GM20000 (cell line): ENCODE measurements around the gene TMEM164.
"Not testable (repeated sequence)": the region's sequence is repeated elsewhere in the genome, so short reads cannot be mapped to it uniquely, and the experiment has no call there.

Experiments
- DNase-seq: peaks from one replicate; pipeline ENCODE4 v3.0.0; 2012; ENCODE audit warnings: low spot score
- TF ChIP-seq, protein P1 (sequence below): IDR thresholded peaks from 2 replicates; pipeline ENCODE4 v1.5.1; 2012; ENCODE audit warnings: mild to moderate bottlenecking, control low read depth; ENCODE audit errors: extremely low read depth, missing control alignments

The TMEM164 gene

DNA sequence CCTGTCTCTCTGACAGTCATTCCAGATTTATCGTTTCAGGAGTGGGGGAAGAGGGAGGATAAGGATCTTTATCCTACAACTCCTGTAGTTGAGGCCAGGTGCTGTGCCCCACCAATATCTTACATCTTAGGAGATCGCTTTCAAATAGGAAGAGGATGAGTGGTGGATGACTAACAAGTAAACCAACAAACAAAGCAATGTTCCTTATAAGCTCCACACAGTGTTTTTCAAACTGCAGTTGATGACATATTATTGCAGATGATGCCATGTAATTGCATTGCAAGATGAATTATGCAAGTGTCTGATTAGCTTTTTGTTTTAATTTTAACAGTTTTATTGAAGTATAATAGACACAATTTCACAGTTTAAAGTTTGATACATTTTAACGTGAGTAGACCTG lies 35.8 kb upstream of the TMEM164 start:
- DNase-seq = no peak
- TF ChIP-seq, protein P1, sequence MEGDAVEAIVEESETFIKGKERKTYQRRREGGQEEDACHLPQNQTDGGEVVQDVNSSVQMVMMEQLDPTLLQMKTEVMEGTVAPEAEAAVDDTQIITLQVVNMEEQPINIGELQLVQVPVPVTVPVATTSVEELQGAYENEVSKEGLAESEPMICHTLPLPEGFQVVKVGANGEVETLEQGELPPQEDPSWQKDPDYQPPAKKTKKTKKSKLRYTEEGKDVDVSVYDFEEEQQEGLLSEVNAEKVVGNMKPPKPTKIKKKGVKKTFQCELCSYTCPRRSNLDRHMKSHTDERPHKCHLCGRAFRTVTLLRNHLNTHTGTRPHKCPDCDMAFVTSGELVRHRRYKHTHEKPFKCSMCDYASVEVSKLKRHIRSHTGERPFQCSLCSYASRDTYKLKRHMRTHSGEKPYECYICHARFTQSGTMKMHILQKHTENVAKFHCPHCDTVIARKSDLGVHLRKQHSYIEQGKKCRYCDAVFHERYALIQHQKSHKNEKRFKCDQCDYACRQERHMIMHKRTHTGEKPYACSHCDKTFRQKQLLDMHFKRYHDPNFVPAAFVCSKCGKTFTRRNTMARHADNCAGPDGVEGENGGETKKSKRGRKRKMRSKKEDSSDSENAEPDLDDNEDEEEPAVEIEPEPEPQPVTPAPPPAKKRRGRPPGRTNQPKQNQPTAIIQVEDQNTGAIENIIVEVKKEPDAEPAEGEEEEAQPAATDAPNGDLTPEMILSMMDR = no peak

DNA sequence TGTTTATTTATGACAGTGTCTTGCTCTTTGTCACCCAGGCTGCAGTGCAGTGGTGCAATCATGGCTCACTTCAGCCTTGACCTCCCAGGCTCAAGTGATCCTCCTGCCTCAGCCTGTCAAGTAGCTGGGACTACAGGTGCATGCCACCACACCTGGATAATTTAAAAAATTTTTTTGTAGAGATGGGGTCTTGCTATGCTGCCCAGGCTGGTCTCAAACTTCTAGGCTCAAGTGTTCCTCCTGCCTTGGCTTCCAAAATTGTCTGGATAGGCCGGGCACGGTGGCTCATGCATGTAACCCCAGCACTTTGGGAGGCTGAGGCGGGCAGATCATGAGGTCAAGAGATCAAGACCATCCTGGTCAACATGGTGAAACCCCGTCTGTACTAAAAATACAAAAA lies 32.1 kb upstream of the TMEM164 start:
- not testable (repeated sequence) for DNase-seq

DNA sequence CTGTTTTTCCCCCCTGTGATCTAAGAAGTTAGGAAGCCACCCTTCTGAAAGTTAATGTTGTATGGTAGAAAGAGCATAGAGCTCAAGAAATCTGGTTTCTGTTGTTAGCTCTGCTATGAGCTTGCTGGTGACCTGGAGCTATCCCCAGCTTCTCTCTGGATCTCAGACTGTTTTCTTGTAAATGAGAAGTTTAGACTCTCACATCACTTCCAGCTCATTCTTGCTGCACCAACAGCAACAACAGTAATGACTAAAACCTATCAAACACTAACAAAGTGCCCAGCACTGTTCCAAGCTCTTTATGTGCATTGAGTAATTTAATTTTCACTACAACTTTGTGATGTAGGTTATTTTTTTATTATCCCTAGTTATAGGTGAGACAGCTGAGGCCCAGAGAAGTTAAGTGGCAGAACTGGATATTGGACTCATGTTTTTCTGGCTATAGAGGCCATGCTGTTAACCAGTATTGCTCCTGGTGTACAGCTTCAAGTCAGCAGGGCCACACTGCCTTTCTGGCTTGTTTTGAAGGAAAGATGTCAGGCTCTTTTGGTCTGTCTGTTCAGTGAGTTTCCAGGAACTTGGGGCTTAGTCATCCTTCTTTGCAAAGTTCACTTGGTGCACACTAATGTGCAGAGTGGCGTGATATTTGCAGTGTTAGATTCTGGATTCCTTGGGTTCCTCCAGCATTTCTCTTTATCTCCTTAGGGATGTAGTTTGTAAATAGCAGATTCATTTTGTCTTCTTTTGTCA lies 27.8 kb upstream of the TMEM164 start:
- TF ChIP-seq, protein P1 = no peak

DNA sequence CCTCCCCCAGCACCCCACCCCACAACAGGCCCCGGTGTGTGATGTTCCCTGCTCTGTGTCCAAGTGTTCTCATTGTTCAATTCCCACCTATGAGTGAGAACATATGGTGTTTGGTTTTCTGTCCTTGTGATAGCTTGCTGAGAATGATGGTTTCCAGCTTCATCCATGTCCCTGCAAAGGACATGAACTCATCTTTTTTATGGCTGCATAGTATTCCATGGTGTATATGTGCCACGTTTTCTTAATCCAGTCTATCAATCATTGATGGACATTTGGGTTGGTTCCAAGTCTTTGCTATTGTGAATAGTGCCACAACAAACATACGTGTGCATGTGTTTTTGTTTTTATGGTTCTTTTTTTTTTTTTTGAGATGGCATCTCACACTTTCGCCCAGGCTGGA lies 17.7 kb upstream of the TMEM164 start:
- DNase-seq = not testable (repeated sequence)

More for the DNA sequence above, 27.8 kb upstream of the TMEM164 start:
- DNase-seq = no peak

DNA sequence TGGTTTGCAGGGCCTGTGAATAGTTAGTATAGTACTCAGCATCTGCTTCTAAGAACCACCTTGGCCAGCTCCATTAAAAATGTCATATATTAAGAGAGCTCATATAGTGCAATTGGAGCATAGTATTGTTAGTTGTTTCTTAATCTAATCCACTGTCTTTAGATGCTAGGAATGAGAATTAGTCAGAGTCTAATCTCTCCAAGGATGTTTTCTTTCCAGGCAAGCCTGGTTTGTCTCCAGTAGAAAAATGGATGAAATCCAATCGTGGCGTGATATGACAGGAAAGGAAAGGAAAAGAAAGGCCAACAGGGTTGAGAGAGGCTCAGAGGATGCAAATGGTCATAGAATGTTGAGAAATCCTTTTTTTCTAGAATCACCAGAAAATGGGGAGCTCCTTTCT lies 15.0 kb upstream of the TMEM164 start:
- TF ChIP-seq, protein P1 = no peak

DNA sequence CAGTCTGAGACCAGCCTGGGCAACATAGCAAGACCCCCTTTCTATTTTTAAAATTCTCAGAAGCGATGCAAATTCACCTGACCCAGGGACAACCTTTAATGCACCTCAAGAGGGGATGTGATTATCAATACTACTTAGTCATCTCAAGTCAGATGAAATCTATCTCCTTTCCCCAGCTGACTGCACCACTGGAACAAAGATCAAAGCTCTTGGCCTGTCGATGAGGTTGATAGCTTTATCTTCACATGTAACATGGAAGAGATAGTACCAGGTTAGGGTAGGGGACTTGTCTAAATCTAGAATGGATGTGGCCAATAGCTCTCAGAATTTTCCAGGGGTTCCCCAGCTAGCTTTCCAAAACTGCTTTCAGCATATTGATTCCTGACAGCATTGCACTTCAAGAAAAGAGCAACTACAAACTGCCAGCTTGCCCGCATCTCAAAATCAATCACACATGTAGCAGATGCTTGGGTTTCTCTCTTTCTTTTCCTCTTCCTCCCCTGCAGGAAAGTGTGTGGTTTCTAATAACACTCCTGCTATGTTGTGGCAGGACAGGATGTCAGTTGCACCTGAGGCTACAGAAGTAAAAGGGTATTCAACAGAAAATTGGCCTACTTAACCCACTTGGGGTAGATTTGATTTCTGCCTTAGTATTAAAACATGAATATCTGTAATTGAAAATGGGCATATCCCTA lies 12.2 kb upstream of the TMEM164 start:
- no peak for DNase-seq
- TF ChIP-seq, protein P1 = no peak

More for the DNA sequence above, 15.0 kb upstream of the TMEM164 start:
- DNase-seq = no peak

DNA sequence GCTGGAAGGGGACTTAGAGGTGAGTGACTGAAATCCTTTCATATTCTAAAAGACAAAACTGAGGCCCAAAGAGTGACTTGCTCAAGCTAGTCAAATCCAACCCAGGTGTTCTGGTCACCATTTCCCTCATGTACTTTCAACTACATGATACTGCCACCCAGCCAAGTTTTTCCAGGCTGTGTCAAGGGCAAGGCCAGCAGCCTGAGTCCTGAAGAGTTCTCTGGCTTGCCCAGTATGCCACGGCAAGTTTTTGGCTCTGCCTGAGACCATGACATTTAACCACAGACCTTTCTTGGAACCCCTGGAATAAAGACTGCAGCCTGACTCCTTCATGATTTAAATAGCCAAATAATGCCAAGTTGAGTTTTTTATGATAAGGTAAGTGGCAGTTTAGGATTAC lies 10.7 kb upstream of the TMEM164 start:
- no peak for DNase-seq
- TF ChIP-seq, protein P1 = no peak

DNA sequence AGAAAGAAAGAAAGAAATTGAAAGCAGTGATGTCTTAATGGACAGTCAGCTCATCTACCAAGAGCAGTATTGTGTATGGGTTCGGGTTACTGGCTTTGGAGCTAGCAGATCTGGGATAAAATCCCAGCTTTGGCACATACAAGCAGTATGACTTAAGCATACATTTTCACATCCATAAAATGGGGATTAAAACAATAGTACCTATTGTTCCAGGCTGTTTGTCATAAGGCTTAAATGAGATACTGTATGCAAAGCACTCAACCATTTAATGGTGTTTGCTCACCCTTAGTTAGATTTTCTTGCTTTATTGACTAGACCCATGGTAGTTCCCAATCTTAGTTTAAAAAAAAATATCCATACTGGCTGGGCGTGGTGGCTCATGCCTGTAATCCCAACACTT lies 7.8 kb upstream of the TMEM164 start:
- TF ChIP-seq, protein P1 = no peak
- DNase-seq = no peak
